Activated T-cell treated with anti-CD3 and anti-CD28 coated beads for 24 hours (primary cell): ENCODE measurements around the gene CACNA2D3.

Experiments used
- DNase-seq: peaks from one replicate; pipeline ENCODE4 v3.0.0-alpha.2; 2020; ENCODE audit warnings: low read depth

The CACNA2D3 gene

DNA sequence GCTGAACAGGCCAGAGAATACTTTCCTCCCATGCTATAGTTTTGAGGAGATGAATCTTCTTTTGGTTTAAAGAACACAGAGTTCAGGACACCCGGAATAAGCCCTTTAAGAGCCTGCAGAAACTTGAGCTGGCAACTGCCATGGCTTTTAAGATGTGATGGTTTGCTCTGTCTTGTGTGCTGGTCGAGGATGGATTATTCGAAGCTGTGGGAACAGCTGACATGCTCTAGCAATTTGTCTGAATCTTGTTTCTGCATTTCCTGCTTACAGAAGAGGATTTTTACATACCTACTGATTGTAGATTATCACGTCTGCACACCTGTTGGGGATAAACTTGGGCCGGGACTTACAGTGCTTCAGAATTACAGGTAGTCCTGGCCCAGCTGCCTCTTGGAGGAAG lies 408.6 kb downstream of the CACNA2D3 start:
- no peak for DNase-seq

DNA sequence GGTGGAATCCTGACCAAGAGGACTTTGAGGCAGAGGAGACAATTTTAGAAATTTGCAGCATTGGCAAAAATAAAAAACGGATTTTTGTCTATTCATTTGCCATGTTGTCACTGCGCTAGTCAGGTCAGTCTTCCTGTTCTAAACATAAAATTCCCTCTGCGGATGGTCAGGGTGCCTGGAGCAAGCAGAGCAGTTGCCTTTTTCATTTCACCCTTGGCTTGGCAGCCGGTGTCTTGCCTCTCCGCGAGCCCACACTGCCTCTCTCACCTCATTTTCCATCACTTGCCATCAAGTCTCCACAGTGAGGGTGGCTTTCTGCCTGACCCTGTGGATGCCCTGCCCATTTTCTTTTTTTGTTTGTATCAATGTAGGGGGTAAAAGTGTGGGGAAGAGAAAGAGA lies 409.4 kb downstream of the CACNA2D3 start:
- no peak for DNase-seq

- DNase-seq, result no peak
Measured at GRCh38 chr3:54533856-54534255, 411.5 kb downstream of the CACNA2D3 start.

- DNase-seq, result no peak
Measured at GRCh38 chr3:54535619-54536018, 413.3 kb downstream of the CACNA2D3 start.

DNA sequence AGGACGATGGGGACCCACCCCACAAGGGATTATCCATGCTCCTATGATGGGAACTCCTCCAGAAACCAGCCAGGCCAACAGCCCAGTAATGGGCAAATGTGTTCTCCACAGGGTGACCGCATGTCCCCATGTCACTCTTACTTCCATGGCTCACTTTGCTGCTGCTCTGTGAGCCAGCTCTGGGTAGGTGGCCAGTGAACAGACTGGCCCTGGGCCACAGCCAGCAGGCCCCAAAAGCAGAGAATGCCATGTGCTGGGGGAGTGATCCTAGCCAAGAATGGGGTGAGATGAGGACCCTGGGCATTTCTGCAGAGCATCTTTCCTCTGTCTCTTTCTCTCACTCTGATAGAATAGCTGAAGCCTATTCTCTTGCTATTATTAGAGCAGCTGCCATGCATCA lies 414.1 kb downstream of the CACNA2D3 start:
- DNase-seq, result no peak

DNA sequence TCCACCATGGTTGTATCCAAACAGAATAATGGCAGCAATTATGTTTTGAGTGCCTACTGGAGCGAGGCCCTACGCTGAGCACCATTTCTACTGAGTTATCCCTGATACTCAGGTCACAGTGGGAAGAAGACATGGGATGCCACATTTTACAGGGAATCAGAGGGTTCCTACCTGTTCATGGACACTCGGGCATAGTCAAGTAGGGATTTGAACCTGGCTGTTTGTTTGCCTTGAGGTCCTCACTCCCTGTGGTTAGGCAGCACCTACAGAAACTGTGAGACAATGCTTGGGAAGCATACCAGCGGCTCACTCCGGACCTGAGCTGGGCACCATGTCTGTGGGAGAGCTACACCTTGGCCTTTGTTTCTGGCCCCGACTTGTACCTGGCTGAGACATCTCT lies 415.2 kb downstream of the CACNA2D3 start:
- no peak for DNase-seq

DNA sequence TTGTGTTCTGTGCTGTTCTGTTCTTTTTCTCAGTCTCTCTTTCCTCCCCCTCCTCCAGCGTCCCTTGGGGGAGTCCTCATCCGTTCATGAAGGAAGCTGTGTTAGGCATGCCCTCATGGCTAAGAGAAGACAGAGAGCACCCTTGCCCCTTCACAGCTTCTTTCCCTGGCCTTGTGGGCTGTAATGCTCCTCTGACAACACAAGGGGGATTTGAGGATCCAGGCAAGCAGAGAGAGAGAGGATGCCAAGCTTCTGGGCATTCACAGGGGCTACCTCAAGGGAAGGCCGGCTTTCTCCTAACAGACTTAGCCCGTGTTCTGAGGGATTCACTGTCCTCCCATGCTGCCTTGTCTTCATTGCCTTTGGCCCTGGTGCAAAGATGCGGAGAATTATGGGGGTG lies 416.0 kb downstream of the CACNA2D3 start:
- no peak for DNase-seq

DNA sequence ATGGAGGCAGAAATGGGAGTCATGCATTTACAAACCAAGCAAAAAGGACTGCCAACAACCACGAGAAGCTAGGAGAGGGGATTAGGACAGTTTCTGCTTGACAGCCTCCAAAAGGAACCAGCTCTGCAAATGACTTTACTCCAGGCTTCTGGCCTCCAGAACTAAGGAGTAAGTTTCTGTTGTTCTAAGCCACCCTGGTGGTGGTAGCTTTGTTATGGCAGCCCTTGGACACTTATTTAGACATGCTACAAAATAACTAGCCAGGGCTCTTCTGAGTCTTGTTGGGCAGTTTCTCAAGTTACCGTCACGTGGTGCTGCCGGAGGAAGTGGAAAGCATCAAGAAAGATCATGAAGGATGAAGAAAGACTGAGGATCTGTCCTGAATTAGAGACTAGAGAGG lies 419.0 kb downstream of the CACNA2D3 start:
- no peak for DNase-seq

DNA sequence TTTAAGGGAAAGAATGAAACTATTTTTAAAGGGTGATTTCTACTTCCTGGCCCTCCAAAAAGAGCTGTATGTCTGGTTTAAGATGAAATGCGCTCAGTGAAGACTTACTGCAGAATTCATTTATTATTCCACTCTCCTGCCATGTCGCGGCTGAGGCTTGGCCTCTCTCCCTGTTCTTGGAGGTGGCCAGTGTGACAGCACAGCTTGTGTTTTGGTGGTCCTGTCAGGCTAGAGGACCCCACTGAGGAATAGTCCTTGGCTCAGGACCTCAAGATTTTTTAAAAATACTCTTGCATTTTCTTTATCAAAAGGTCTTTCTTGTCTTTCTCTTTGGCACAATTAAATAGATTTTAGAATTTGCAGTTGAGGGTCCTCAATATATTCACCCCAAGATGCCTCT lies 421.1 kb downstream of the CACNA2D3 start:
- DNase-seq, result no peak

- no peak for DNase-seq
Measured at GRCh38 chr3:54547051-54547450, 424.7 kb downstream of the CACNA2D3 start.

- DNase-seq, result no peak
Measured at GRCh38 chr3:54547846-54548245, 425.5 kb downstream of the CACNA2D3 start.

DNA sequence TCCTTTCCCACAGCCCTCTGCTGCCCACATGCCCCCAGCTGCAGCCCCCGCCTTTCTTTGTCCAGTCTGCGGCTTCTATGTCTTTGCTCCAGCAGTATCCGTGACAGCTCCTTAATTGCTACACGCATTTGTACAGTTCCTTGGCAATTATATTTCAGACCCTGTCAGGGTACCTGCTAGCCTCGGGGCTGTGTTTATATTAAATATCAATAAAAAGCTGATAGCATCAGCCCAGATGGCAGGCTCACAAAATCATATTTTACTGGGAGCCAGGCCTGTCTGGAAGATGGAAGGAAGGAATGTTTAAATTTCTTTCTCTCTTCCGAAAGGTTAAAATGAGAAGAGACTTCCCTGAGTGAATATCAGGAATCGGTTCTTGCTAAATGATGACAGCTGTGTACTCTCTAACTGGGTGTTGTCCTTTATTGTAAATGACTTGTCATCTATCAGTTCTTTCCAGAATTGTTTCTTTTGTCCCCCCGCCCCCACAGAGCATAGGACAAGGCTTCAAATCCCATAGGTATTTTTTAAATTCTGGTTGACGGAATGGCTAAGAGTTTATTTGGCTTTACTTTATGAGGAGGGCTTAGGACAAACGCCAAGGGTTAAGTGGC lies 427.4 kb downstream of the CACNA2D3 start:
- DNase-seq, result no peak

- DNase-seq, result no peak
Measured at GRCh38 chr3:54550221-54550977, 428.0 kb downstream of the CACNA2D3 start.

- no peak for DNase-seq
Measured at GRCh38 chr3:54556630-54557029, 434.3 kb downstream of the CACNA2D3 start.

GRCh38 chr3:54557538-54558428 lies 435.4 kb downstream of the CACNA2D3 start:
- DNase-seq, result no peak

GRCh38 chr3:54563501-54564200 lies 441.3 kb downstream of the CACNA2D3 start:
- no peak for DNase-seq

- no peak for DNase-seq
Measured at GRCh38 chr3:54564374-54564925, 442.1 kb downstream of the CACNA2D3 start.

DNA sequence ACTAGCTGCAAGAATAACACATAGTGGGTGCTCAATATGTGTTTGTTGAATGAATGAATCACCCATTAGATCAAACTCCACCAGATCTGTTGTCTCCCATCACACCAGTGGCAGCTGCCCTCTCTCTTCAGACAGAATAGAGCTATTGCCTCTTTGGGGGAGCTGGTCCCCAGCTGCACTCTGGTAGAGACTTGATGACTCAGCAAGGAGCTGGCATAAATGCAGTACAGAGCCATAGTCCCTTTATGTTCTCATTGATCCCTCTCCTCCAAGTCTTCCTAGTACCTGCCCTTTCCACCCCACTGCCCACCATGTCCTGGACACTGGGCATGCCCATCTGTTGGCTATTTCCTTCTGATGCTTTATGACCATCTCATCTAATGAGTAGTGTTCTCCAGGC lies 443.6 kb downstream of the CACNA2D3 start:
- no peak for DNase-seq

GRCh38 chr3:54567949-54568348 lies 445.6 kb downstream of the CACNA2D3 start:
- no peak for DNase-seq

DNA sequence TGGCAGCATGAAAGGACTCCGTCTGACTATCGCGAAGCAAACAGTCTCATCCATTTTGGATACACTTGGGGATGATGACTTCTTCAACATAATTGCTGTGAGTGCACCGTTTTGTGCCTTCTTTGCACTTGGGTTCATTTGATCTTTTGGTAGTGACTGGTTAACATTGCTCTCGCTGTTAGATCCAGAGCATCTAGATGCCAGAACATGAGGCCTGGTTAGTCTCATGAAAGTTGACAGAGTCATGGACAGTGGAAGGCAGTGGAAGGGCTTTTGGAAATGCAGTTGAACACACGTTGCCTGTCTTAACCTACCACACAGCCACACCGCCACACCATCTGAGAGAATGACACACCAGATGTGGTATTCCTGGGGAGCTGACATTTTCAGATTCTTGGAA lies 447.7 kb downstream of the CACNA2D3 start:
- no peak for DNase-seq

DNA sequence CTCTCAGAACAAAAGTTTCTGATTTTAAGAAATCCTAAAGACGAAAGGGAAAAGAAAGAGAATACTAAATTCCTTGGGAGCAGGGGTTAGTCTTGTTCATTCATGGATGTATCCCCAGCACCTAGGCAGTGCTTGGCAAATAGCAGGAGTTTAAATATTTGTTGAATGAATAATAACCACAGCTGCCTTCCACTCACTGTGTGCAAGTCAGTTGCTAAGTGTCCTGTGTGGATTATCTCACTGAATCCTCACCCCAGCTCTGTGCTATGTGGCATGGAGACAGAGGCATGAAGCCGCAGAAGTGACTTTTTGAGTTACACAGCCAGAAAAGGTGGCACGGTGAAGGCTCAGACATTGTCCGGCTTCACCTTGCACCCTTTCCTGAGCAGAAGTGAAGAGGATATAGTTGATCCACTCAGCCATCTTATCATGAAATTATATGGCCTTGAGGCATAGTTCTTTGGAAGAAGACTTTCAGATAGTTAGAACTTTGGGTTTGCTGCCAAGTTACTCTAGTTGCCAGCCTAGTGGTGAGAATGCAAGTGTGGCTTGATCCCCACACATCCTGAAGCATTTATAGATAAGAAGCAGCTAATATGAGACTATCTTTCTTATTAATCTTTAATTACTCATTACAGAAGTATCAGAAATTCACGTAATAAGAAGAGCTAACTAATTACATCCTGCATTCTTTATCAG lies 450.0 kb downstream of the CACNA2D3 start:
- DNase-seq, result no peak
